Right atrium auricular region (tissue), 2 donors: ENCODE measurements around the gene CYP2D6. TPM values are rescaled to one million over a fixed set of nuclear protein-coding genes. Genes with fewer than 3 reads are reported as not detected.
"Not testable (repeated sequence)": the region's sequence is repeated elsewhere in the genome, so short reads cannot be mapped to it uniquely, and the experiment has no call there.

Experiments
- DNase-seq: peaks from one replicate; pipeline ENCODE4 v3.0.0-alpha.2; 2019; ENCODE audit warnings: low spot score
- H3K27ac ChIP-seq, 2 donors: fragments of 200-600 bp; sonication (generic); 1 replicate in 1 of 2; 2 replicates in 1 of 2; pipeline ENCODE4 v1.5.1; 2016 to 2019
- H3K27me3 ChIP-seq, 2 donors: fragments of 200-600 bp; sonication (generic); one replicate each; pipeline versions ENCODE4 v1.5.1 to v1.6.0; 2017 to 2019
- H3K36me3 ChIP-seq: fragments of 200-600 bp; sonication (generic); one replicate; pipeline ENCODE4 v1.5.1; 2016
- H3K4me1 ChIP-seq, 2 donors: fragments of 200-600 bp; sonication (generic); one replicate each; pipeline versions ENCODE4 v1.5.1 to v1.6.0; 2017 to 2019
- H3K4me3 ChIP-seq, 2 donors: fragments of 200-600 bp; sonication (generic); 1 replicate in 1 of 2; 2 replicates in 1 of 2; pipeline ENCODE4 v1.5.1; 2017 to 2019; ENCODE audit warnings: mild to moderate bottlenecking in 1 of 2, moderate library complexity in 1 of 2
- H3K9me3 ChIP-seq, 2 donors: fragments of 200-600 bp; sonication (generic); one replicate each; pipeline ENCODE4 v1.5.1; 2019
- total RNA-seq, 2 donors: library from RNA; depleted of rRNA; stranded (reverse); fragments of >200 nt; gene quantifications; one replicate each; pipeline ENCODE4 v1.1.0, GENCODE V29; 2016
- TF ChIP-seq, protein P1 (sequence below), 2 donors: fragments of 200-600 bp; sonication (generic); IDR thresholded peaks; one replicate each; pipeline ENCODE4 v1.5.1; 2019; ENCODE audit warnings: antibody characterized with exemption in 2 of 2

CYP2D6 gene
- total RNA-seq, 2 donors from 2014 or later: not detected

DNA sequence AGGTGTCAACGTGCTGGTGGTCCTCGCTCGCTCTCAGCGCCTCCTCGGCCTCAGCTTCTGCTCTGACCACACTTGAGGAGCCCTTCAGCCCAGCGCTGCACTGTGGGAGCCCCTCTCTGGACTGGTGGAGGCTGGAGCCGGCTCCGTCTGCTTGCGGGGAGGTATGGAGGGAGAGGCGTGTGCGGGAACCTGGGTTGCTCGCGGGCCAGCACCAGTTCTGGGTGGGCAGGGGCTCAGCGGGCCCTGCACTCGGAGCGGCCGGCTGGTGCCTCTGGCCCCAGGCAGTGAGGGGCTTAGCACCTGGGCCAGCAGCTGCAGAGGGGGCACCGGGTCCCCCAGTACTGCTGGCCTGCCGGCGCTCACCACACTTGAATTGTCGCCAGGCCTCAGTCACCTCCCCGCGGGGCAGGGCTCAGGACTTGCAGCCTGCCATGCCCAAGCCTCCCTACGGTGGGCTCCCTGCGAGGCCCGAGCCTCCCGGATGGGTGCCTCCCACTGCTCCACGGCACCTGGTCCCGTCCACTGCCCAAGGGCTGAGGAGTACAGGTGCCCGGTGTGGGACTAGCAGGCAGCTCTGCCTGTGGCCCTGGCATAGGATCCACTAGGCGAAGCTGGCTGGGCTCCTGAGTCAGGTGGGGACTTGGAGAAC, 7.6 kb upstream of the CYP2D6 start:
- H3K27me3 ChIP-seq: no peaks in the 10 kb centered on the region
- no peak overlapping the region for H3K4me3 ChIP-seq
- no peak overlapping the region for H3K27ac ChIP-seq
- TF ChIP-seq, protein P1, sequence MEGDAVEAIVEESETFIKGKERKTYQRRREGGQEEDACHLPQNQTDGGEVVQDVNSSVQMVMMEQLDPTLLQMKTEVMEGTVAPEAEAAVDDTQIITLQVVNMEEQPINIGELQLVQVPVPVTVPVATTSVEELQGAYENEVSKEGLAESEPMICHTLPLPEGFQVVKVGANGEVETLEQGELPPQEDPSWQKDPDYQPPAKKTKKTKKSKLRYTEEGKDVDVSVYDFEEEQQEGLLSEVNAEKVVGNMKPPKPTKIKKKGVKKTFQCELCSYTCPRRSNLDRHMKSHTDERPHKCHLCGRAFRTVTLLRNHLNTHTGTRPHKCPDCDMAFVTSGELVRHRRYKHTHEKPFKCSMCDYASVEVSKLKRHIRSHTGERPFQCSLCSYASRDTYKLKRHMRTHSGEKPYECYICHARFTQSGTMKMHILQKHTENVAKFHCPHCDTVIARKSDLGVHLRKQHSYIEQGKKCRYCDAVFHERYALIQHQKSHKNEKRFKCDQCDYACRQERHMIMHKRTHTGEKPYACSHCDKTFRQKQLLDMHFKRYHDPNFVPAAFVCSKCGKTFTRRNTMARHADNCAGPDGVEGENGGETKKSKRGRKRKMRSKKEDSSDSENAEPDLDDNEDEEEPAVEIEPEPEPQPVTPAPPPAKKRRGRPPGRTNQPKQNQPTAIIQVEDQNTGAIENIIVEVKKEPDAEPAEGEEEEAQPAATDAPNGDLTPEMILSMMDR (IDR thresholded peaks at IDR 0.05): no peak
- no peaks in the 10 kb centered on the region for H3K9me3 ChIP-seq
- H3K4me1 ChIP-seq: no peaks in the 10 kb centered on the region
- H3K36me3 ChIP-seq: no peaks in the 10 kb centered on the region
- DNase-seq: no peak

DNA sequence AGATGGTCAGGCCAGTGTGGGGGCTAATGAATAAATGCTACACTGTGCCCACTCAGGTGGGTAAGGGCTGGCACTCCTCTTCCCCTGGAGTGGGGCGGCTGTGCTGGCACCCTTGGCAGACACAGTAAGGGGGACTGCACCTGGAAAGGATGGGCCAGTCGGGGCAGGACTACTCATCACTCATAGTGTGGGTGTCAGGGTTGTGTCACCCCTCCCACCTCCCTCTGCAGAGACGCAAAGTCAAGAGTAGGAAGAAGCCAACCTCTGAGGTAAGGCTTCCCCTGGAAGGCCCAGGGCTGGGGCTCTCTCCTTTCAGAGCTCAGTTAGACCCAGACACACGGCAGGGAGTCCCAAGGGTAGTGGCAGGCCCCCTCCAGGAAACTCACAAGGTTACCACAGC, 5.1 kb upstream of the CYP2D6 start:
- not testable (repeated sequence) for H3K27me3 ChIP-seq, H3K9me3 ChIP-seq, H3K36me3 ChIP-seq, DNase-seq, H3K4me3 ChIP-seq, H3K4me1 ChIP-seq, H3K27ac ChIP-seq

DNA sequence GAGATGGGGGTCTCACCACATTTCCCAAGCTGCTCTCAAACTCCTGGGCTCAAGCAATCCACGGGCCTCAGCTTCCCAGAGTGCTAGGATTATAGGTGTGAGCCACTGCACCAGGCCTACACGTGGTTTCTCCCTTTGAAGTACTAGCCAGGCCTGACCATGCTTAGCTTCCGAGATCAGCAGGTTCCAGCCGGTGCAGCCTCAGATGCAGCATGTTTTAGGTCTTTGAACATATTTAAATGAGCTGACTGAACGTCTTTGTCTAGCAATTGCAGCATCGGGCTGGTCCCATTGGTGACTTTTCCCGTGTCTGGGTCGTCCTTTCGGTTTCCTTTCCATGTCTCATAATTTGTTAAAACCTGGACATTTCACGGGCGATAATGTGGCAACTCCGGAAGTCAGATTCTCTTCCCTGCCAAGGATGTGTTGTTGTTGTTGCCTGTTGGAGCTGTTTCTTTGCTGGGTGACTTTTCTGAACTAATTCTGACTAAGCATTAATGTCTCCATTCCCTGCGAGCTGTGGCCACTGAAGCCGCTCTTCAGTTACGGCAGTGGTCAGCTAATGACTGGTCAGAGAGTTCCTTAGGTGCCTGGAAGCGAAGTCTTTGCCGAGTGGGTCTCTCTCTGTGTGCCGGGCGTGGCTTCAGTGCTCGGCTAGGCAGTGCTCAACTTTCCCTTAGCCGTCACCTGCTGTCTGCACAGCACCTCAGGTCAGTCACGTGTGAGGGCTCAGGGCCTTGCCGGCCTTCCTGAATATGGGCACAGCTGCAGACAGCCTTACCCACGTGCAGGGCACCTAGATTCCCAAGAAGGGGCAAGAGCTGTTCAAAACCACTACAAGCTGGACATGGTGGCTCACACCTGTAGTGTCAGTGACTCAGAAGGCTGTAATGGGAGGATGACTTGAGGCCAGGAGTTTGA, 3.8 kb upstream of the CYP2D6 start:
- no peak for DNase-seq
- Histone ChIP-seq H3K36me3 (no peaks in the 10 kb centered on the region), H3K4me1 (no peaks in the 10 kb centered on the region), H3K4me3 (no peak overlapping the region), H3K27me3 (no peaks in the 10 kb centered on the region), H3K27ac (no peak overlapping the region), H3K9me3 (no peaks in the 10 kb centered on the region)
- TF ChIP-seq, protein P1 (IDR thresholded peaks at IDR 0.05): no peak

DNA sequence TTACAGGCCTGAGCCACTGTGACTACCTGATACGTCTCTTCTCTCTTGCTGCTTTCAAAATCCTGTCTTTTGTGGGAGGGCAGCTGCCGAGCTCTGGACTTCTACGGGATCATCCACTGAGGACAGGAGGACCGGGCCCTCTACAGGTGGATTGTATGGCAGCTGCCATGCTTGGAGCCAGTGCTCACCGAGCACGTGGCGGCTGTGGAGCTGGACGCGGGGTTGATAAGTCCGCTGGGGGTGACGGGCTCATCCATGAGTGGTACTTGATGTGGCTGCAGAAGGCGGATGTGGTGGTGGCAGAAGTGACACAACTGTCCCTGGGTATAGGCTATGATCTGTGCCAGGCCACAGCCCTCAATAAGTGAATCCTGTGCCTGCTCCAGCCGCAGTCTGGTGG, 1.8 kb upstream of the CYP2D6 start:
- no peak for DNase-seq

DNA sequence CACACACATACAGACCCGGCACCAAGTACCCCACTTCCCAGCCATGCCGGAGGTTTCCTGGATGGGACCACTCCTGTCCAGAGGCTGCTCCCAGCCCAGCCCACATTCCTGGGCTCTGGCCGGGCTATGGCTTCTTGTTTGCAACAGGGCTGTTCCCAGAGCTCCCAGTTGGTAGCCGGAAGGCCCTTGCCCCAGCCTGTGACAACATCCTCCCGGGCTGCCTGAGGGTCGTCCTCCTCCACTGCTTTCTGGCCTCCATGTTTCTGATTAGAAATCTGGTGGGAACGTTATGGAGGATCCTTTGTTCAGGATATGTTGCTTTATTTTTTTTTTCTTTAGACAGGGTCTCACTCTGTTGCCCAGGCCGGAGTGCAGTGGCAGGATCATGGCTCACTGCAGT, 952 bp upstream of the CYP2D6 start:
- TF ChIP-seq, protein P1 (IDR thresholded peaks at IDR 0.05): no peak
- H3K4me1 ChIP-seq: no peaks in the 10 kb centered on the region
- H3K27ac ChIP-seq: no peak overlapping the region
- no peaks in the 10 kb centered on the region for H3K36me3 ChIP-seq
- H3K4me3 ChIP-seq: no peak overlapping the region
- H3K9me3 ChIP-seq: no peaks in the 10 kb centered on the region
- no peak for DNase-seq
- H3K27me3 ChIP-seq: no peaks in the 10 kb centered on the region

More for the DNA sequence above, 1.8 kb upstream of the CYP2D6 start:
- Histone ChIP-seq H3K27me3 (no peaks in the 10 kb centered on the region), H3K36me3 (no peaks in the 10 kb centered on the region), H3K27ac (no peak overlapping the region), H3K9me3 (no peaks in the 10 kb centered on the region), H3K4me3 (no peak overlapping the region), H3K4me1 (no peaks in the 10 kb centered on the region)
- TF ChIP-seq, protein P1 (IDR thresholded peaks at IDR 0.05): no peak

DNA sequence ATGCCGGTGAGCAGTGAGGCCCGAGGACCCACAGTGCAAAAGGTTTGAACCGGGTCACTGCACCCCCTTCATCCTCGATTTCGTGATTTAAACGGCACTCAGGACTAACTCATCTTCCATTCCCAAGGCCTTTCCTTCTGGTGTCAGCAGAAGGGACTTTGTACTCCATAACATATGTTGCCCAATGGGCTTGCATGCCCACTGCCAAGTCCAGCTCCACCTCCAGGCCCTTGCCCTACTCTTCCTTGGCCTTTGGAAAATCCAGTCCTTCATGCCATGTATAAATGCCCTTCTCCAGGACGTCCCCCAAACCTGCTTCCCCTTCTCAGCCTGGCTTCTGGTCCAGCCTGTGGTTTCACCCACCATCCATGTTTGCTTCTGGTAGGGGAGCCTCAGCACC, 428 bp downstream of the CYP2D6 start:
- not testable (repeated sequence) for H3K4me1 ChIP-seq, H3K27me3 ChIP-seq, DNase-seq, H3K4me3 ChIP-seq, H3K36me3 ChIP-seq, H3K9me3 ChIP-seq, H3K27ac ChIP-seq

DNA sequence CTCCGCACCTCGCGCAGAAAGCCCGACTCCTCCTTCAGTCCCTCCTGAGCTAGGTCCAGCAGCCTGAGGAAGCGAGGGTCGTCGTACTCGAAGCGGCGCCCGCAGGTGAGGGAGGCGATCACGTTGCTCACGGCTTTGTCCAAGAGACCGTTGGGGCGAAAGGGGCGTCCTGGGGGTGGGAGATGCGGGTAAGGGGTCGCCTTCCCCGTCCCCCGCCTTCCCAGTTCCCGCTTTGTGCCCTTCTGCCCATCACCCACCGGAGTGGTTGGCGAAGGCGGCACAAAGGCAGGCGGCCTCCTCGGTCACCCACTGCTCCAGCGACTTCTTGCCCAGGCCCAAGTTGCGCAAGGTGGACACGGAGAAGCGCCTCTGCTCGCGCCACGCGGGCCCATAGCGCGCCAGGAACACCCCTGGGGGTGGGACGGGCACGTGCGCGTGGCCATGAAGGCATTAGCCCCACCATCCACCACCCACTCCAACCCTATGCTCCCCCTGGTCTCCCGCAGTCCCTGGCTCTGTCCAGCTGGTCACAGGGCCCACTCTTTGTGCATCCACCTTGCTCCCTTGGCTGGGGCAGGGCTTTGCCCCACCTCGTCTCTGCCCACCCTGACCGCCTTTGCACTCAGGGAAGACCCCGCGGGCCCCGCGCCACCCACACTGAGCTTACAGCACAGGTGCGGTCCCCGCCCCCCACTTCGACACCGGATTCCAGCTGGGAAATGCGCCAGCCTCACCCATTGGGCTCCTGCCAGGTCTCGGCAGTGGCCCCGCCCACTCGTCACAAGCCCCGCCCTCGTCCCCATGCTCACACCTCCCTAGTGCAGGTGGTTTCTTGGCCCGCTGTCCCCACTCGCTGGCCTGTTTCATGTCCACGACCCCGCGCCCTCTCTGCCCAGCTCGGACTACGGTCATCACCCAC, 1.6 kb downstream of the CYP2D6 start:
- not testable (repeated sequence) for H3K9me3 ChIP-seq, DNase-seq, H3K36me3 ChIP-seq

DNA sequence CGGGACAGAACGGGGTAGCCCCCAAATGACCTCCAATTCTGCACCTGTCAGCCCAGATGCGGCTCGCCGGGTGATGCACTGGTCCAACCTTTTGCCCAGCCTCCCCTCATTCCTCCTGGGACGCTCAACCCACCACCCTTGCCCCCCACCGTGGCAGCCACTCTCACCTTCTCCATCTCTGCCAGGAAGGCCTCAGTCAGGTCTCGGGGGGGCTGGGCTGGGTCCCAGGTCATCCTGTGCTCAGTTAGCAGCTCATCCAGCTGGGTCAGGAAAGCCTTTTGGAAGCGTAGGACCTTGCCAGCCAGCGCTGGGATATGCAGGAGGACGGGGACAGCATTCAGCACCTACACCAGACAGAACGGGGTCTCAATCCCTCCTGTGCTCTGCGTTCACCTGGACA, 2.6 kb downstream of the CYP2D6 start:
- not testable (repeated sequence) for H3K27me3 ChIP-seq, H3K36me3 ChIP-seq, DNase-seq, H3K9me3 ChIP-seq, H3K27ac ChIP-seq, H3K4me1 ChIP-seq, H3K4me3 ChIP-seq

More for the DNA sequence above, 1.6 kb downstream of the CYP2D6 start:
- H3K4me1 ChIP-seq, H3K27ac ChIP-seq, H3K27me3 ChIP-seq, H3K4me3 ChIP-seq: not testable (repeated sequence)
